Measurements from ENCODE around the gene ATP1B3.

DNA sequence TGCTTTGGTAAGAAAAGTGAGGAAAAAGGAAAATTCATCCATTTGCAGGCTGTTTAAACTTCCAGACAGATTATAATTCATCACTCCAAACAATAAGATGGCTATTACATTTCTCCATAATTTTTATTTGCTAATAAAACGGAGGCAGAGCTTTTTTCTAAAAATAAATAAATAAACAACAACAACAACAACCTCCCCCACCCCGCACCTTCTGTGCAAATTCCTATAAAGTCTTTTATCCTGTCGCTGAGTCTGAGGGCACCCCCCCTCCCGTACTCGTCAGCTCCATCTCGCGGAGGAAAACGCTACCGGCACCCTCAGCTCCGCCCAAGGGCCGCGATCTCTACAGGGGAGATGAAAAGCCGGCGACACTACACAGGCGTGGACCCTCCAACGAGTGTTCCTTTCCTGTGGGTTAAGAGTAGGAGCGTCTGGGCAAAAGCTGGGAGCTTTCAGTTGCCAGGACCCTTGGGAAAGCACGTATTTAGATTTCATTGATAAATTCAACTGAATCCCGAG, 1.0 kb upstream of the ATP1B3 start:
- TF ChIP-seq CTCF (IDR thresholded peaks at IDR 0.05; ENCODE audit: poor library complexity) (peak; percentile 86), EZH2 (IDR thresholded peaks at IDR 0.05; ENCODE audit: borderline replicate concordance) (no peak), EZH2phosphoT487 (IDR thresholded peaks at IDR 0.05; ENCODE audit: low read depth, severe bottlenecking, unreplicated experiment) (no peak)

All from hepatocyte (in vitro differentiated cells).